Activated naive CD4-positive, alpha-beta T cell treated with anti-CD3 and anti-CD28 coated beads, Interleukin-2, amount 10 ng/mL, durations not matched to agents 7 days and 5 days (primary cell): ENCODE data around the gene KCNK2.

Source experiments
- CTCF ChIA-PET: fragments of 350-600 bp; sonication (Branson Sonifier 250); formaldehyde crosslinking; loops from one replicate; lab custom pipeline; 2021; ENCODE audit warnings: antibody characterized with exemption; lab: Charles Lee
- DNase-seq: peaks from one replicate; pipeline ENCODE4 v3.0.0-alpha.2; 2020
- H3K27ac Mint-ChIP-seq: one replicate; pipeline ENCODE4 v1.8.0; 2021; ENCODE audit warnings: mild to moderate bottlenecking, moderate library complexity, mixed read lengths
- H3K27me3 Mint-ChIP-seq: one replicate; pipeline ENCODE4 v1.8.0; 2021; ENCODE audit warnings: mild to moderate bottlenecking, mixed read lengths
- H3K36me3 Mint-ChIP-seq: one replicate; pipeline ENCODE4 v1.8.0; 2021; ENCODE audit warnings: mixed read lengths
- H3K4me1 Mint-ChIP-seq: one replicate; pipeline ENCODE4 v1.8.0; 2021; ENCODE audit warnings: mixed read lengths
- H3K4me3 Mint-ChIP-seq: one replicate; pipeline ENCODE4 v1.8.0; 2021; ENCODE audit warnings: mild to moderate bottlenecking, moderate library complexity, mixed read lengths
- H3K9me3 Mint-ChIP-seq: one replicate; pipeline ENCODE4 v1.8.0; 2021; ENCODE audit warnings: mixed read lengths

Gene KCNK2

DNA sequence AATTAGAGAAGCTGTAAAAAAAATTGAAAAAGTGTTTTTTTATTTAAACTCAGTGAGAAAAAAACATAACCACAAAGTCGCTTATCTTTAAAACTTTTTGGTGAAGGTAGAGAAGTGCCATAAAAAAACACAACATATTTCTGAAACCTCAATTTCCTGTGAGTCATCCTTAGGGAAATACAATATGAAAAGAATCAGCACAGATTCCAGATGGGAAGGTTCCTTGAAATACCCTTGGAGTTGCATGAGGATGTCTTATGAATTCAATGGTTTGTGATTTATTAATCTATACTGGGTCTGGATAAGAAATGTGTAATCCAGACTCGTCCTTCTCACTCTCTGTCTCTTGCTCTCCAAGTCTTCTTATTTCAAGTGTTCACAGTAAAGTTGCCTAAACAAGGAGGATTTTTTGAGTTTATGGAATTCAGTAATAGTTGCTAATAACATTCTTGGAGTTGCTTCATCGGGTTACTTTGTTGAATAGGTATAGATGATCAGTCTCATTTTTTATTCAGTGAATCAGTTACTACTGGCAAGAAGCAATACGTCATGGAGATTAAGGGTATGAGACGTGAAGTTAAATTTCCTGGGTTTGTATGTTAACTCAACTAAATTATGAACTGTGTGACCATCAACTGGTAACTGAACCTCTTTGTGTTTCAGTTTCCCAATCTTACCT lies 191.4 kb downstream of the KCNK2 start:
- H3K4me1 Mint-ChIP-seq = no peaks in the 10 kb centered on the region
- no peak overlapping the region for H3K4me3 Mint-ChIP-seq
- peaks cover 6% of the 10 kb centered on the region for H3K9me3 Mint-ChIP-seq
- no peak overlapping the region for H3K27ac Mint-ChIP-seq
- DNase-seq = no peak
- CTCF ChIA-PET = no interaction called here
- H3K27me3 Mint-ChIP-seq = no peaks in the 10 kb centered on the region
- no peaks in the 10 kb centered on the region for H3K36me3 Mint-ChIP-seq

GRCh38 chr1:215276582-215276981 lies 194.0 kb downstream of the KCNK2 start:
- CTCF ChIA-PET = no interaction called here
- Mint-ChIP-seq H3K27ac (no peak overlapping the region), H3K36me3 (no peaks in the 10 kb centered on the region), H3K9me3 (no peaks in the 10 kb centered on the region), H3K4me3 (no peak overlapping the region), H3K27me3 (no peaks in the 10 kb centered on the region), H3K4me1 (no peaks in the 10 kb centered on the region)
- DNase-seq = no peak

GRCh38 chr1:215277532-215277931 lies 195.0 kb downstream of the KCNK2 start:
- Mint-ChIP-seq H3K4me1 (no peaks in the 10 kb centered on the region), H3K9me3 (no peaks in the 10 kb centered on the region), H3K36me3 (no peaks in the 10 kb centered on the region), H3K27ac (no peak overlapping the region), H3K4me3 (no peak overlapping the region), H3K27me3 (no peaks in the 10 kb centered on the region)
- CTCF ChIA-PET = no interaction called here
- no peak for DNase-seq

DNA sequence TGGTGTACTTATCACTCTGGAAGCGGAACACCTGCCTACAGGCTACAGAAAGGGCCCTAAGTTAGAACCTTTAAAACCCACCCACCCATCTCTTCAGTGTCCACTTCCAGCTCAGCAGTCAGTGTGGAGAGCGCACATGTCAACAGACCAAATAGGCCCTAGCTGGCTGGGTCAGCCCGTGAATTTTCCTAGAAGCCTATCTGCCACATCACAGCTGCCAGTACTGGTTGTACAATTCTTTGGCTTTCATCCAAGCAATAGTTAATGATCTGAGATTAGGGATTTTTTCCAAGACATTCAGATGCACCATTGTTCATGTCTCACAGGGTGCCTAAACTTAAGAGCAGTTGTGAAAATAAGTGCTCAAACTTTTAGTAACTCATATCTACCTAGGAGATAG lies 197.1 kb downstream of the KCNK2 start:
- Mint-ChIP-seq H3K36me3 (no peaks in the 10 kb centered on the region), H3K9me3 (no peaks in the 10 kb centered on the region), H3K27ac (no peak overlapping the region), H3K27me3 (no peaks in the 10 kb centered on the region), H3K4me1 (no peaks in the 10 kb centered on the region), H3K4me3 (no peak overlapping the region)
- no peak for DNase-seq
- CTCF ChIA-PET = no interaction called here

GRCh38 chr1:215282557-215282956 lies 200.0 kb downstream of the KCNK2 start:
- H3K27me3 Mint-ChIP-seq = no peaks in the 10 kb centered on the region
- no peak overlapping the region for H3K4me3 Mint-ChIP-seq
- CTCF ChIA-PET = no interaction called here
- H3K36me3 Mint-ChIP-seq = no peaks in the 10 kb centered on the region
- no peak overlapping the region for H3K27ac Mint-ChIP-seq
- no peaks in the 10 kb centered on the region for H3K9me3 Mint-ChIP-seq
- no peaks in the 10 kb centered on the region for H3K4me1 Mint-ChIP-seq
- DNase-seq = no peak

DNA sequence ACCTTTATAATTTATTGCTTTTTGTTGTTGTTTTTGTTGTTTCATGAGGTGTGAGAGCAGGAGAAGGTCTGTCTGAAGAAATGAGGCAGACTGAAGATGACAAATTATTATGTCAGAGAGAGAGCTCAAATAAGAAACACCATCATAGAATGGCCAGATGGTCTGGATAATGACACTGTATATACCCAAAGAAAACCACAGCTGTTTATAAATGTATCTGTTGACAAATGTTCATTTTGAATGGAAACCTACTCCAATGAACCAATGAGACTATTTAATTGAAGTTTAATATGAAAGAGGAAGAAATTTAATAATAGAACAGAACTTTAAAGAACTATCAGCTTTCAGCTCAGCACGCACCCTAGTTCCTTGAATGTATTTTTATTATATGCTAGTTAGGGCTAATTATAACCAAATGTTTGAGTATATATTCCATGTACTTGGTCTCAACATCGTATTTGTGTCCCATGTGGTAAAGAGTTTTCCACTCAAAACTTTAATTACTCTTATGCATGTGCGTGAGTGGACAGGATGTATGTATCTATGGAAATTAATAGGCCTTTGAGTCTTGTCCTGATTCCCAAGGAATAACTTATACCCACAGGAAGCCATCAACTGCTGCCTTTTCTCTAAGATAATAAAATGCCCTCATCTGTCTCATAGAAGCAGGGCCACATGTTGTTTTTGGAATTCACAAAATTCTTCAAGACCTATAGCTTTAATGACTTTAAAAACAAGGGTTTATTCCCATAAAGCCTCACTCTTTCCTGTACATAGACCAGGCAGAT lies 202.7 kb downstream of the KCNK2 start:
- CTCF ChIA-PET = no interaction called here
- Mint-ChIP-seq H3K9me3 (no peaks in the 10 kb centered on the region), H3K27me3 (no peaks in the 10 kb centered on the region), H3K4me1 (no peaks in the 10 kb centered on the region), H3K27ac (no peak overlapping the region), H3K36me3 (no peaks in the 10 kb centered on the region), H3K4me3 (no peak overlapping the region)
- DNase-seq = no peak
